ENCODE data around the gene TRAPPC2. TPM values are rescaled to one million over a fixed set of nuclear protein-coding genes. Genes with fewer than 3 reads are reported as not detected.

The TRAPPC2 gene
- total RNA-seq, 1 donor from 2014 or later = 6.4 TPM

GRCh38 chrX:13716905-13717304, 17.5 kb downstream of the TRAPPC2 start:
- no peak for TF ChIP-seq CTCF (conservative IDR thresholded peaks at IDR 0.05; ENCODE audit: low read depth, low read length)
- H3K4me3 ChIP-seq (ENCODE audit: low read depth, low read length) = no peak overlapping the region
- DNase-seq (ENCODE audit: low read depth) = no peak

GRCh38 chrX:13716455-13716854, 18.0 kb downstream of the TRAPPC2 start:
- no peak overlapping the region for H3K4me3 ChIP-seq (ENCODE audit: low read depth, low read length)
- no peak for TF ChIP-seq CTCF (conservative IDR thresholded peaks at IDR 0.05; ENCODE audit: low read depth, low read length)
- no peak for DNase-seq (ENCODE audit: low read depth)

GRCh38 chrX:13711141-13711540, 23.3 kb downstream of the TRAPPC2 start:
- no peak overlapping the region for H3K4me3 ChIP-seq (ENCODE audit: low read depth, low read length)
- DNase-seq (ENCODE audit: low read depth) = no peak
- no peak for TF ChIP-seq CTCF (conservative IDR thresholded peaks at IDR 0.05; ENCODE audit: low read depth, low read length)

GRCh38 chrX:13703589-13703988, 30.8 kb downstream of the TRAPPC2 start:
- H3K4me3 ChIP-seq (ENCODE audit: low read depth, low read length) = no peak overlapping the region
- no peak for TF ChIP-seq CTCF (conservative IDR thresholded peaks at IDR 0.05; ENCODE audit: low read depth, low read length)
- DNase-seq (ENCODE audit: low read depth) = no peak

GRCh38 chrX:13703135-13703534, 31.3 kb downstream of the TRAPPC2 start:
- no peak overlapping the region for H3K4me3 ChIP-seq (ENCODE audit: low read depth, low read length)
- no peak for TF ChIP-seq CTCF (conservative IDR thresholded peaks at IDR 0.05; ENCODE audit: low read depth, low read length)
- DNase-seq (ENCODE audit: low read depth) = no peak

- DNase-seq (ENCODE audit: low read depth) = no peak
- no peak overlapping the region for H3K4me3 ChIP-seq (ENCODE audit: low read depth, low read length)
- TF ChIP-seq CTCF (conservative IDR thresholded peaks at IDR 0.05; ENCODE audit: low read depth, low read length) = no peak
Measured at GRCh38 chrX:13702111-13702789, 32.2 kb downstream of the TRAPPC2 start.

- no peak for DNase-seq (ENCODE audit: low read depth)
- no peak for TF ChIP-seq CTCF (conservative IDR thresholded peaks at IDR 0.05; ENCODE audit: low read depth, low read length)
- no peak overlapping the region for H3K4me3 ChIP-seq (ENCODE audit: low read depth, low read length)
Measured at GRCh38 chrX:13700380-13700779, 34.0 kb downstream of the TRAPPC2 start.
